ENCODE measurements around the gene DUSP12. TPM values are rescaled to one million over a fixed set of nuclear protein-coding genes. Genes with fewer than 3 reads are reported as not detected.

DUSP12 gene, protein sequence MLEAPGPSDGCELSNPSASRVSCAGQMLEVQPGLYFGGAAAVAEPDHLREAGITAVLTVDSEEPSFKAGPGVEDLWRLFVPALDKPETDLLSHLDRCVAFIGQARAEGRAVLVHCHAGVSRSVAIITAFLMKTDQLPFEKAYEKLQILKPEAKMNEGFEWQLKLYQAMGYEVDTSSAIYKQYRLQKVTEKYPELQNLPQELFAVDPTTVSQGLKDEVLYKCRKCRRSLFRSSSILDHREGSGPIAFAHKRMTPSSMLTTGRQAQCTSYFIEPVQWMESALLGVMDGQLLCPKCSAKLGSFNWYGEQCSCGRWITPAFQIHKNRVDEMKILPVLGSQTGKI
- total RNA-seq, result 38.2 and 39.7 TPM in 2 replicates

DNA sequence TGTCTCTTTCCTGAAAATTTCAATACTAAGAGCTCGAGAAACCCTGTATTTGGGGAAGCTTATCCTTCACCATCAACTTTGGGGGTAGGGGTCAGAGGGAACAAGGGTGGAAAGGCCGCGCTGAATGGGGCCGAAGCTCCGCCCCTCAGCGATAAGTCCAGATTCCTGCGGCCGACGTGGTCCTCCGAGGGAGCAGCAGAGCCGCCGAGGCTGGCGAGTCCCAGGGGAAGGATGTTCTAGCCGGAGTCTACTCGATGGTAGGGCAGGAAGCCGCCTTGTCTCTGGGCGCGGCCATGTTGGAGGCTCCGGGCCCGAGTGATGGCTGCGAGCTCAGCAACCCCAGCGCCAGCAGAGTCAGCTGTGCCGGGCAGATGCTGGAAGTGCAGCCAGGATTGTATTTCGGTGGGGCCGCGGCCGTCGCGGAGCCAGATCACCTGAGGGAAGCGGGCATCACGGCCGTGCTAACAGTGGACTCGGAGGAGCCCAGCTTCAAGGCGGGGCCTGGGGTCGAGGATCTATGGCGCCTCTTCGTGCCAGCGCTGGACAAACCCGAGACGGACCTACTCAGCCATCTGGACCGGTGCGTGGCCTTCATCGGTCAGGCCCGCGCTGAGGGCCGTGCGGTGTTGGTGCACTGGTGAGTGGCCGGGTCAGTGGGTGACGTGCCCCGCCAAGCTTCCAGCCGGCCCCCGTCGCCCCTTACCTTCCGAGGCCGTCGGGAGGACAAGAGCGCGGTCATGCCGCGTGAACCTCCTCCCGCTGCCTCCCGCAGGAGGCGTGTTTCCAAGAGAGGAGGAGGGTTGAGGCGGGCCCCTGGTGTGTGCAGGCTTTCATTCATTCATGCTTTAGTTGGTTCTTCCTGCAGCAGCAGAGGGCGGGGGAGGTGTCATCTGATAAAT, at the start of gene DUSP12:
DUSP12 (plus strand) TSS at position 278 of the 899 bp plus-strand sequence; CDS start at position 294, 16 bp downstream.
- peak; percentile 95 for DNase-seq
- peak within 1 kb of the TSS; percentile 100 for H3K27ac Mint-ChIP-seq
- H3K9me3 Mint-ChIP-seq, result peaks cover 9% of the 10 kb centered on the region
- H3K4me3 Mint-ChIP-seq, result peak within 1 kb of the TSS; percentile 99
- peaks cover 17% of the 10 kb centered on the region for H3K27me3 Mint-ChIP-seq
- intact Hi-C loops (cut with micrococcal nuclease), result loop anchor here (1.0 kb wide), 1 partner anchor 17 kb away; the partner anchor contains the start of gene ATF6
- H3K36me3 Mint-ChIP-seq (ENCODE audit: low read depth), result peaks cover 30% of the 10 kb centered on the region
- H3K4me1 Mint-ChIP-seq, result peaks cover 31% of the 10 kb centered on the region

- DNase-seq, result peak; percentile 45
- Mint-ChIP-seq H3K4me3 (no peak overlapping the region), H3K4me1 (no peaks in the 10 kb centered on the region), H3K9me3 (peaks cover 4% of the 10 kb centered on the region), H3K27me3 (peaks cover 32% of the 10 kb centered on the region), H3K27ac (no peak overlapping the region), H3K36me3 (ENCODE audit: low read depth) (no peaks in the 10 kb centered on the region)
- intact Hi-C loops (cut with micrococcal nuclease), result no loop called here
Observed at GRCh38 chr1:161702250-161702649, 47.3 kb upstream of the DUSP12 start.

DNA sequence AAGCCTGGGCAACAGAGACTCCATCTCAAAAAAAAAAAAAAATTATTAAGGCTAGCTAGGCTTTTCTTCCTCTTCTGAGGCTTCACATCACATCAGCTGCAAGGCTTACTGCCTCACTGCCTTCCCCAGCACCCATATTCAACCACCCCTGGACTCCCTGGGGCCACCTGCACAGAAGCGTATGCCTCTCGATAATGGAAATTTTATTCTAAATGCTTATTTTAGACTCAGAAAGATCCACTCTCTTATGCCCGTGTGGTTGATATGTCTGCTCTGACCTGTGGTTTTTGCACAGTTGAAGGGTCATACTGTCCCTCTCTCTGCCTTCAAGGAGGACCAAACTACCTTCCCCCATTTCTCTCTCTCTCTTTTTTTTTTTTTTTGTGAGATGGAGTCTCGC, 44.0 kb upstream of the DUSP12 start:
- peaks cover 26% of the 10 kb centered on the region for H3K27me3 Mint-ChIP-seq
- peak; percentile 34 for DNase-seq
- no peaks in the 10 kb centered on the region for H3K36me3 Mint-ChIP-seq (ENCODE audit: low read depth)
- no peaks in the 10 kb centered on the region for H3K4me1 Mint-ChIP-seq
- H3K4me3 Mint-ChIP-seq, result no peak overlapping the region
- H3K27ac Mint-ChIP-seq, result no peak overlapping the region
- intact Hi-C loops (cut with micrococcal nuclease), result no loop called here
- no peaks in the 10 kb centered on the region for H3K9me3 Mint-ChIP-seq

DNA sequence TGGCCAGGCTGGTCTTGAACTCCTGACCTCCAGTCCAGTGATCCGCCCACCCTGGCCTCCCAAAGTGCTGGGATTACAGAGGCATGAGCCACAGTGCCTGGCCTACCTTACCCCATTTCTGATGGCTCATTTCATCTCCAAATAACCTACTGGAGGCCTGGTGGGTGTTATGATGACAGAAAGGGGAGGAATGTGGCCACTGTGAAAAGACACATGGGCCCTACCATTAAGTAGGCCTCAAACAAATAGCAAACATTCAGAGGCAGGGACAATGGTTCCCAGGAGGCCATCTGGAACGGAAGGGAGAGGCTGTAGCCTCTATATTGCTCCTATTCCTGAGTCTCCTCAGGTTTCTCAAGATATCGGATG, 43.5 kb upstream of the DUSP12 start:
- Mint-ChIP-seq H3K36me3 (ENCODE audit: low read depth) (no peaks in the 10 kb centered on the region), H3K27ac (no peak overlapping the region), H3K9me3 (no peaks in the 10 kb centered on the region), H3K27me3 (peaks cover 26% of the 10 kb centered on the region), H3K4me1 (no peaks in the 10 kb centered on the region), H3K4me3 (no peak overlapping the region)
- intact Hi-C loops (cut with micrococcal nuclease), result loop anchor here (2.0 kb wide), 1 partner anchor 19 kb away; no protein-coding TSS in a partner anchor
- DNase-seq, result peak; percentile 29

DNA sequence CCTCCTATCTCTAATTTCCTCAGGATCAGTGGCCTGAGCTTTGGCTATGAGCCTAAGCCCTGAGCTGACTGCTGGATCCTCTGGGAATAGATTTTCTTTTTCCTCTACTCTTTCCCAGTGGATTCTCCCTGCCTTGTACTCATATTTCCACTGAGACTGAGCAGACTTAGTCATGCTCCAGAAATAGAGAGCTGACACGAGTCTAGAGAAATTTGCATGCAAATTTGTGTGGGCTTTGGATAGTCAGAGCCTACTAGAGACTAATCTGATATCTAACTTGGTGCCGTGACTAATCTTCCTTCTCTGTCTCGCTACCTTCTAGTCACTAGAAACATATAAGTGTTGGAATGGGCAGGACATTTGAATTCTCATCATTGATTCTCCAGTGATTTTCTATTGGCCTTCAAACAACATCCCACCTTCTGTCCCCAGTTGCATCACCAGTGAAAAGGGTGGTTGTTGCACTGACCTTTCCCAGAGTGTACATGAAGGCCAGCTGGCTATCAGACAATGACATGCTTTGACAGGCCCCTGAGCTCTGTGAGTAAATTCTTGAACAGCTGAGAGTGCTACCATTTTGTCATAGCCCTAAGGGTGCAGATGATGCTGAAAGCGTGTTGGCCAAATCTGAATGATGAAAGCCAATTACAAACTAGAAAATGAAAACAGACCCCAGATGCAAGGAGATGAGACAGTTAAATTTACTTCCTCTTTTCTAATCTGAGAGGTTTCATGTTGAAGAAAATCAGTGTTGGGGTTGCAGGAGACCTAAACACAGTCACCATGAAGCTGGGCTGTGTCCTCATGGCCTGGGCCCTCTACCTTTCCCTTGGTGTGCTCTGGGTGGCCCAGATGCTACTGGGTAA, 42.9 kb upstream of the DUSP12 start, which contains the start of gene FCRLA:
FCRLA (plus strand) TSS at position 748 of the 866 bp plus-strand sequence; CDS start at position 784, 36 bp downstream.
- peaks cover 25% of the 10 kb centered on the region for H3K27me3 Mint-ChIP-seq
- peak; percentile 37 for DNase-seq
- H3K27ac Mint-ChIP-seq, result no peak within 1 kb of the TSS
- no peaks in the 10 kb centered on the region for H3K4me1 Mint-ChIP-seq
- intact Hi-C loops (cut with micrococcal nuclease), result loop anchor here (2.0 kb wide), 1 partner anchor 18 kb away; no protein-coding TSS in a partner anchor
- no peaks in the 10 kb centered on the region for H3K9me3 Mint-ChIP-seq
- no peak within 1 kb of the TSS for H3K4me3 Mint-ChIP-seq
- no peaks in the 10 kb centered on the region for H3K36me3 Mint-ChIP-seq (ENCODE audit: low read depth)

GRCh38 chr1:161707503-161707902, 42.1 kb upstream of the DUSP12 start:
- no peaks in the 10 kb centered on the region for H3K4me1 Mint-ChIP-seq
- H3K27ac Mint-ChIP-seq, result no peak overlapping the region
- intact Hi-C loops (cut with micrococcal nuclease), result loop anchor here (2.0 kb wide), 1 partner anchor 17 kb away; no protein-coding TSS in a partner anchor
- no peaks in the 10 kb centered on the region for H3K9me3 Mint-ChIP-seq
- no peak overlapping the region for H3K4me3 Mint-ChIP-seq
- peak; percentile 40 for DNase-seq
- peaks cover 27% of the 10 kb centered on the region for H3K27me3 Mint-ChIP-seq
- H3K36me3 Mint-ChIP-seq (ENCODE audit: low read depth), result no peaks in the 10 kb centered on the region

- intact Hi-C loops (cut with micrococcal nuclease), result no loop called here
- Mint-ChIP-seq H3K9me3 (no peaks in the 10 kb centered on the region), H3K36me3 (ENCODE audit: low read depth) (no peaks in the 10 kb centered on the region), H3K27me3 (peaks cover 23% of the 10 kb centered on the region), H3K4me1 (no peaks in the 10 kb centered on the region), H3K4me3 (no peak overlapping the region), H3K27ac (no peak overlapping the region)
- DNase-seq, result no peak
Observed at GRCh38 chr1:161709373-161709772, 40.2 kb upstream of the DUSP12 start.

- H3K9me3 Mint-ChIP-seq, result no peaks in the 10 kb centered on the region
- H3K36me3 Mint-ChIP-seq (ENCODE audit: low read depth), result no peaks in the 10 kb centered on the region
- intact Hi-C loops (cut with micrococcal nuclease), result no loop called here
- DNase-seq, result no peak
- H3K27ac Mint-ChIP-seq, result no peak overlapping the region
- H3K4me1 Mint-ChIP-seq, result no peaks in the 10 kb centered on the region
- no peak overlapping the region for H3K4me3 Mint-ChIP-seq
- peaks cover 31% of the 10 kb centered on the region for H3K27me3 Mint-ChIP-seq
Observed at GRCh38 chr1:161710560-161710959, 39.0 kb upstream of the DUSP12 start.

DNA sequence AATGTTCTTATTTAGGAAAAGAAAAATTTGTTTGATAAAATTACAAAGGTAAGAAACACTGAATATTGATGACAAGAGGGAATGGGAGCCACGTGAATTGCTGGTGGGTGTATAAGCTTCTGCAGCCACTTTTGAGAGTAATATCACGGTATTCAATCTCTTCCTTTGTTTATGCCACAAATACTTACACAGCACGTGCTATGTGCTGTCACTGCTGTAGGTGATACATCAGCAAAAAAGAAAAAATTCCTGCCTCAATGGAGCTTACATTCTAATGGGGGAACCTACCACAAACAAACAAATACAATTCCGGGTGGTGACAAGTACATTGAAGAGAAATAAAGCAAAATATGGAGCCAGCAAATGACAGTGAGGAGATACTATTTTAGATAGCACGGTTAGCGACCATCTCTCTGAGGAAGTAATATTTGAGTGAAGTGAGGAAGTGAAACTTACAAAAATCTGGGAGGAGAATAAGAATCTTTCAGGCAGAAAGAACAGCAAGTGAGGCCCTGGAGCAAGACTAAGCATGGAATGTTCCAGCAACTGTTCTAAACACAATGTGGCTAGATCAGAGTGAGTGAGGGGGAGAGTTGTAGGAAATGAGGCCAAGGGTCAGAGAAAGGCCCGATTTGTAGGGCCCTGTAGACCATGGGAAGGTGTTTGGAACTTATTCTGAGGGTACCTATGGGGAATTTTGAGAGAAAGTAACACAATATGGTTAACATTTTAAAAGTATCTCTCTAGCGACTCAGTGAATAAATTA, 30.8 kb upstream of the DUSP12 start:
- Mint-ChIP-seq H3K4me1 (peaks cover 9% of the 10 kb centered on the region), H3K27me3 (peaks cover 62% of the 10 kb centered on the region), H3K27ac (no peak overlapping the region), H3K4me3 (no peak overlapping the region), H3K9me3 (no peaks in the 10 kb centered on the region), H3K36me3 (ENCODE audit: low read depth) (no peaks in the 10 kb centered on the region)
- DNase-seq, result no peak
- intact Hi-C loops (cut with micrococcal nuclease), result no loop called here

DNA sequence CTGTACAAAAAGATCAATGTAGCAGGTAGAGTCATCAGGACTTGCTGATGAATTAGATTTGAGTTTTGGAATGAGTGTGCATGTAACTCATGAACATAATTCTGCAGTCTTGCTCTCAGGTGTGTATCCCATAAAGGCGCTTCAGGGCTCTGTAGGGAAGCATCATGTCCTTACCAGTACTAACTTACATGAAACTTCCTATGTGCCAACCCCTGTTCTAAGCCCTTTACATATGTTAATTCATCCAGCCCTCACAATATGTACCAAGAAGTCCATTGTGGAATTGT, 30.3 kb upstream of the DUSP12 start:
- H3K9me3 Mint-ChIP-seq, result no peaks in the 10 kb centered on the region
- no peak overlapping the region for H3K27ac Mint-ChIP-seq
- no peak for DNase-seq
- intact Hi-C loops (cut with micrococcal nuclease), result no loop called here
- peaks cover 9% of the 10 kb centered on the region for H3K4me1 Mint-ChIP-seq
- no peak overlapping the region for H3K4me3 Mint-ChIP-seq
- peaks cover 65% of the 10 kb centered on the region for H3K27me3 Mint-ChIP-seq
- H3K36me3 Mint-ChIP-seq (ENCODE audit: low read depth), result no peaks in the 10 kb centered on the region

DNA sequence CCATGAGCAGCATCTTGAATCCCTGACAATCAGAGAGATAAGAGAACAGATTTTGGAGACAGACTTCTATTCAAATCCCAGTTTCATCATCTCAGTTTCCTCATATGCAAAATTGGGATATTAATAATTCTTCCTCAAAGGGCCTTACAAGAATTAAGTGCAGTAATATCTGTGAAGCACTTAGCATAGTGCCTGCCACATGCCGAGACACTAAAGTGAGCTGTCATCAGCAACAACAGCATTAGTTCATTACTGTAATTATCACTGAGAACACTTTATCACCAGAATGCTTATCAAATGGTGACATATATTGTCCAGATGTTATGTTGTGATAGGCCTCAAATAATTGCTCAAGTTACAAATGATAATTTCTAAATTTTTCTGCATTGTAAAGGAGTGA, 29.2 kb upstream of the DUSP12 start:
- Mint-ChIP-seq H3K4me1 (peaks cover 13% of the 10 kb centered on the region), H3K36me3 (ENCODE audit: low read depth) (no peaks in the 10 kb centered on the region), H3K9me3 (no peaks in the 10 kb centered on the region), H3K27ac (no peak overlapping the region), H3K27me3 (peaks cover 68% of the 10 kb centered on the region), H3K4me3 (no peak overlapping the region)
- intact Hi-C loops (cut with micrococcal nuclease), result no loop called here
- no peak for DNase-seq

DNA sequence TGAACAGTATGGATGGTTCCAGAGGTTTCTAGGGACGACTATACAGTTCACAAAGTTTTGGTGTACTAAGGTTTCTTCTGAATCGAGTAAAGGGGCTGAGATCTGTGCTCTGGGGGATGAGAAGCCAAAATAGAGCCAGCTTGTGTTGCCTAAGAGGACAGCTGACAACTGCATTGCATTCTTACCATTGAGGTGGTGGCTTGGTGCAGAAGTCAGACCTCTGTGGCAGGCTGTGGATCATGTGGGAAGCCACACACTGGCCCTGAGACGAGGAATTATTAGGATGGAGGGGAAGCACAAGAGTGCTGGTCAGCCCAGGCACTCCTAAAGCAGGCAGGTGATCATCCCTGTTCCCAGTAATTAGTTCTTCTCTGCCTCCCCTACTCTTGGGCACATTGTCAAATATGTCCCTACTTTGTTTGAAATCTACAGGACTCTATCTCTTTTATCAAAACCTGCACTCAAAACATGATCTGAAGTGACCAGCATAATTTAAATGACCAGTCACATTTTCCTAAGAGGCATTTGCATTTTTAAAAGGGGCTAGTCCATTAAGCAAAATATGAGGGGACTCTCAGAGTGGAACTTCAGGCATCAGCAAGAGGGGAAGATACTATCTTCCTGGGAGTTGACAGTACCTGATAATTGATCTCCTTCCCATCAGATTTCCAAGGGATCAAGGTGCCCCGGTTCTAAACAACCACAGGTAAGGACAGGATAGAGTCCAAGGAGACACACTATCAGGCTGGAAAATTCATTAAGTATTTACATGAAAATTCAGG, 28.4 kb upstream of the DUSP12 start, which contains the start of gene FCRLB:
FCRLB (plus strand) TSS at position 589 of the 782 bp plus-strand sequence. CDS start 1,129 bp downstream, outside the sequence.
- Mint-ChIP-seq H3K4me3 (no peak within 1 kb of the TSS), H3K4me1 (peaks cover 21% of the 10 kb centered on the region), H3K36me3 (ENCODE audit: low read depth) (no peaks in the 10 kb centered on the region), H3K9me3 (no peaks in the 10 kb centered on the region), H3K27ac (no peak within 1 kb of the TSS), H3K27me3 (peaks cover 68% of the 10 kb centered on the region)
- no peak for DNase-seq
- intact Hi-C loops (cut with micrococcal nuclease), result no loop called here
